OCI-M2 (cell line): ENCODE measurements around the gene MUC20.
"Not testable (repeated sequence)": the region's sequence is repeated elsewhere in the genome, so short reads cannot be mapped to it uniquely, and the experiment has no call there.

Experiments
- DNase-seq: peaks from one replicate; lab custom pipeline; 2025; ENCODE audit not compliant: unreplicated experiment; lab: John Stamatoyannopoulos, UW

The MUC20 gene

GRCh38 chr3:195728789-195729188 lies 8.0 kb downstream of the MUC20 start:
- not testable (repeated sequence) for DNase-seq

DNA sequence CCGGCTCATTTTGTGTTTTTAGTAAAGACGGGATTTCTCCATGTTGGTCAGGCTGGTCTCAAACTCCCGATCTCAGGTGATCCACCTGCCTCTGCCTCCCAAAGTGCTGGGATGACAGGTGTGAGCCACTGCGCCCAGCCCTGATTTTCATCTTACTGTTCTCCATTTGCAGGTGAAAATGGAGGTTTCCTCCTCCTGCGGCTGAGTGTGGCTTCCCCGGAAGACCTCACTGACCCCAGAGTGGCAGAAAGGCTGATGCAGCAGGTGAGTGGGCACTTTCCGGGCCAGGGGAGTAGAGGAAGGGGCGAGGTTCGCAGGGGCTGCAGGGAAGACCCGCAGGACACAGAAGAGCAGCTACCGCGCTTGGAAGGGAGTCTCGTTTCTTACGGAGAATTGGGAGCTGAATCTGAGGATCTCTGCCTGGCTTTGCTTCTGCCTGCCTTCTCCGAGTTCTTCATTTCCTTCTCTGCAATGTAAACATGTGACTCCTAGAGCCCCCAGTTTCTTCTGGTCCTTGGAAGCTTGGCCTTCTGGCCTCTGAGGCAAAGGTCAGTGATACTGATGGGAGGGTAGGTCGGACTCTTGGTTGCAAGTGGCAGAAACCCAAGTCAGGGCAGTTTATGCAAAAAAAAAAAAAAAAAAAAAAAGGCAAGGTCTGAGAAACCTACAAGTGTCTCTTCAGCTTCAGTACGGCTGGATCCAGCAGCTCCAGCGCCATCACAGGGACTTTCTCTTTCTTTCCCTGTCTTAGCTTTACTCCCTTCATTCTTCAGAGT lies 8.9 kb downstream of the MUC20 start:
- no peak for DNase-seq

GRCh38 chr3:195731356-195731905 lies 10.7 kb downstream of the MUC20 start:
- DNase-seq: no peak

GRCh38 chr3:195732940-195733339 lies 12.2 kb downstream of the MUC20 start:
- DNase-seq: no peak

DNA sequence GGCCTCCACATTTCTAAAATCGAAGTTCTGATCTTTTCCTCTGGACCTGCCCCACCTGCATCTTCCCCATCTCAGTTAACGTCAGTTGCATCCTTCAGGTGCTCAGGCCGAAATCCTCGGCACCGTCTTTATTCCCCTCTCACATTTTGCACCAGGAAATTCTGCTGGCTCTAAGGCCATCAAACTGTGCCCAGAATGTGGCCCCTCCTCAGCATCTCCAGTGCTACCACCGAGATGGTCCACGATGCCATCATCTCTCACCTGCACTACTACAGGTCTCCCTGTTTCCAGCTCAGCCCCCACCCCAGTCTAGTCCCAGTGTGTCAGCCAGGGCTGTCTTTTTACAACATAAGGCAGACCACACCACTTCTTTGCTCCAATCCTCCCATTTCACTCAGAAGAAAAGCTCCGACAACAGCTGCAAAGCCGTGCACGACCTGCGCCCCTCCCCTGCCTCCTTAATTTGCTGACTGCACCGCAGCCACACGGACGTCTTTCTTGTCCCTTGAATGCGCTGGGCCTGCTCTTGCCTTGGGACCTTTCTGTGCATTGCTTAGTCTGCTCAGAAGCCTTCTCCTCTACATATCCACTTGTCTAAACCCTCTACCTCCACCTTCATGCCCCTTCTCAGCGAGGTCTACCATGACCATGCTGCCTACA lies 14.4 kb downstream of the MUC20 start:
- no peak for DNase-seq

GRCh38 chr3:195736866-195737490 lies 16.2 kb downstream of the MUC20 start:
- no peak for DNase-seq

DNA sequence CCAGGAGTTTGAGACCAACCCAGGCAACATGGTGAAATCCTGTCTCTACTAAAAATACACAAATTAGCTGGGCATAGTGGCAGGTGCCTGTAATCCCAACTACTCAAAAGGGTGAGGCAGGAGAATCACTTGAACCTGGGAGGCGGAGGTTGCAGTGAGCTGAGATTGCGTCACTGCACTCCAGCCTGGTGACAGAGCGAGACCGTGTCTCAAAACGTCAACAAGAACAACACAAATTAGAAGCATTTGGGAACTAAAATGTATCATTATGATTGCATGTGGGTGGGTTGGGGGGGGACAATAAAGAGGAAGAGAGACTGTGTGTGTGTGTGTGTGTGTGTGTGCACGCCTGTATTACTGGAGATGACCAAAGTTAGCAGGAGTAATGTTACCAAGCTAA lies 17.0 kb downstream of the MUC20 start:
- not testable (repeated sequence) for DNase-seq

DNA sequence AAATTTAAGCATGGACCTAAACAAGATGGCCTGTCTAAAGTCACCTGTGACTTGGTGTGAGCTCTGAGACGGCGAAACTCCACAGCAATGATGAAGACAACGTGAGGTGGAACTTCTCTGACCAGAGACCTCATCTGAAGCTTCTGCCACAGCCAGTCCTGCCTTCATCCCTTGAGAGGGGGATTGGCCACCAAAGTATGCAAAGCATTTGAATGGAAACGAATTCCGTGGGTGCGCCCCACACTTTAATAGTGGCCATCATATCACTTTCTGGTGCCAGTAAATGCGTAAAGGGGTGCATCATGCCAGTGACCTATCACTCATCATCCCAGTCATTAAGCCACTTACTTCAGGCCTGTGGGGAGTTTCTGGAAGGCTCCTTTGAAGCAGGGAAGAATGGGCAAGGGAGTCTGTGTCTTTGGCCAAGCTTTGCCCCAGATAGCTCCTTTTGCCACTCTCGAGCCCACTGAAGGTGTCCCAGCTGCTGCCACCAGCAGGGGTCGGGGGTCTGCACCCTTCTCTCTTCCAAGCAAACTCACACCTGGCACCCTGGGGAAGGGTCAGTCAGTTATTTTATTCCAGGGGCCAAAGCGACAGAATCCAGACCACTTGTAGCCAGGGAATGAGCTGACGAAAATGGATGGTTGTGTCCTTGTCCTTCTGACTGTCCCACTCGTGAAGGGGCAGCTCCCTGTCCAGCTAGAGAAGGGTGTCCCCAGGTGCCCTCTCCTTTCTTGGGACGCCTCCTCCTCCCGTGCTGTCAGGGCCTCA lies 17.7 kb downstream of the MUC20 start:
- DNase-seq: no peak

- DNase-seq: no peak
Measured at GRCh38 chr3:195739561-195740111, 18.9 kb downstream of the MUC20 start.

DNA sequence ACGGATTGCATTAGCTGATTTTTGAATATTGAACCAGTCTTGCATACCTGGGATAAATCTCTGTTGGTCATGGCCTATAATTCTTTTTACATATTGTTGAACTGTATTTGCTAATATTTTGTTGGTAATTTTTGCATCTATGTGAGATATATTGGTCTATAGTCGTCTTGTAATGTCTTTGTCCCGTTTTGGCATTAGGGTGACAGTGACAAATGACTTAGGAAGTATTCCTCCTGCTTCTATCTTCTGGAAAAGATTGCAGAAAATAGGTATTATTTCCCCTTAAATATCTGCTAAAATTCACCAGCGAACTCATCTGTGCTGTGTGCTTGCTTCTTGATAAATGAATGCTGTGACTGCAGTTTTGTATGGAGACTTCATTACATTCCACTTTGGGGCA lies 23.7 kb downstream of the MUC20 start:
- DNase-seq: no peak

GRCh38 chr3:195746346-195746745 lies 25.6 kb downstream of the MUC20 start:
- DNase-seq: no peak

- DNase-seq: no peak
Measured at GRCh38 chr3:195746751-195747150, 26.0 kb downstream of the MUC20 start.

GRCh38 chr3:195748661-195749060 lies 27.9 kb downstream of the MUC20 start:
- DNase-seq: no peak

- not testable (repeated sequence) for DNase-seq
Measured at GRCh38 chr3:195749101-195749500, 28.3 kb downstream of the MUC20 start.

DNA sequence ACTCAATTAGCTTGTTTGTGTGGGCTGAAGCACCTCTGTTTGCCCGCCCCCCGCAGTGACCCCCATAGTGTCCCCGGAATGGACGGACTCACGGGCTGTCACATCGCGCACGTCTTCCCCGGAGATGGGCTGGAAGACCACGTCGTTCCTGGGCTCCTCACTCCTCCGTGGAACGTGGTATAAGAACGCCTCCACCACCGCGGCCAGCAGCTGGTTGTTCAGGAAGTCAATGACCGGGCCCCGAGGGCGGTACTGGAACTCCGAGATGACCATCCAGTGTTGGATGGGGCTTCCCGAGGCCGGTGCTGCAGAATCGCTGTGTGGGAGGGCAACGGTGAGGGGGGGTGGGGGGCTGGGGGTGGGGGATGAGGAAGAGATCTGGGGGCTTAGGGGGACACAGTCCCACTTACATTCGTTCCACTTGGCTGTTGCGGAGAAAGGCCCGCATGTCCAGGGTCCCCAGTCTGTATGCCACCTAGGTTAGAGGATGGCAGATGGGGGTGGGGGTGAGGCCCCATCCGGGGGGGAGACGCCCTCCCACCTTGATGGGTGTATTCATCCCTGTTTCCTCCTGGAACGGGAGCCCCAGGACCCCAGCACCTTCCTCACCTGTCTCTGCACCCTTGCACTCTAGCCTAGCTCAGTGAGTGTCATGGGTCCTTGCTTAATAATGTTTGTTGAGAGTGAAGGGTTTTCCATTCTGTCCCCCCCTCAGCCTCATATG lies 30.2 kb downstream of the MUC20 start:
- no peak for DNase-seq

- DNase-seq: no peak
Measured at GRCh38 chr3:195751560-195751959, 30.8 kb downstream of the MUC20 start.

DNA sequence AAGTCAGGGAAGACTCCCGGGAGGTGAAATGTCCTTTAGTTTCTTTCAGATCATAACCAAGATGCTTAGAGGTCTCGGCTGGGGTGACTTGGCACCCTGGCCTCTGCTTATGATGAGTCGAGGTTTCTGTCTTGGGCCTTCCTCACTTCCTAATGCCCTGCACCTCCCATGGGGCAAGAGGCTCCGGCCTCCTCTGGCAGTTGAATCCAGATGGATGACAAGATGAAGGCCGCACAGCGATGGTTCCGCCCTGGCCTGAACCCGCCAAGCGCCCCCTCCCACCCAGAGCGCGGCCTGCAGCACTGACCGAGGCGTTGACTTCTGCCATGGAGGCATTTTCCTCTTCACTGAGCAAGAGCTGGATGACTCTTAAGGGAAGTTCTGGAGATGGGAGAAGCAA lies 31.3 kb downstream of the MUC20 start:
- DNase-seq: no peak

DNA sequence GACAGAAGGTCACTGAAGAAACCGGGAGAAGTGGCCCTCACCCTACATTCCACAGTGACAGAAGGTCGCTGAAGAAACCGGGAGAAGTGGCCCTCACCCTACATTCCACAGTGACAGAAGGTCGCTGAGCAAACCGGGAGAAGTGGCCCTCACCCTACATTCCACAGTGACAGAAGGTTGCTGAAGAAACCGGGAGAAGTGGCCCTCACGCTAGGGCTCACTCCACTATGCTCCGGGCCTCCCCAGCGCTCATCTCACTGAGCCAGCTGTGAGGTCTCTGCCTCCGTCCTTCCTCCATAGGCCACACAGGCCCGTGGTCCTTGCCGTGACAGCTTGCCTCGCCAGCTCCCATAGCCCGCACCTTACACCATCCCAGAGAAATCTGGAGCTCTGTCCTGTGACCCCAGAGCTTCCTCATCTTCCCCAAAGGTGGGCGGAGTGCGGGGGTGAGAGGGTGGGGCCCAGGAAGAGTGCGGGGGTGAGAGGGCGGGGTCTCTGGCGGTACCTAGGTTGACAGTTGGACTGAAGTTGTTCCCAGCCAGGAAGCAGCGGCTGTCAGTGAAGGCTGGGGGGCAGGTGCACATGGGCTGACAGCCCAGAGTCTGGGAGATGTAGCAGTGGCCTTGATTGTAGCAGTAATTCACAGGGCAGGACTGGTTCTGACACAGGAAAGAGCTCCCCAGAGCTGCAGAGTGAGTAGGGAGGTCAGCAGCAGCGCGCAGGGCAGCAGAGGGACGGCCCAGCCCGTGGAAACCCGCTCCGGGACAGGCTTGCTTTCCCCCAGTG lies 32.0 kb downstream of the MUC20 start:
- no peak for DNase-seq

GRCh38 chr3:195753581-195753980 lies 32.8 kb downstream of the MUC20 start:
- DNase-seq: no peak
